Measurements from ENCODE around the gene NUCB2.

Gene NUCB2

DNA sequence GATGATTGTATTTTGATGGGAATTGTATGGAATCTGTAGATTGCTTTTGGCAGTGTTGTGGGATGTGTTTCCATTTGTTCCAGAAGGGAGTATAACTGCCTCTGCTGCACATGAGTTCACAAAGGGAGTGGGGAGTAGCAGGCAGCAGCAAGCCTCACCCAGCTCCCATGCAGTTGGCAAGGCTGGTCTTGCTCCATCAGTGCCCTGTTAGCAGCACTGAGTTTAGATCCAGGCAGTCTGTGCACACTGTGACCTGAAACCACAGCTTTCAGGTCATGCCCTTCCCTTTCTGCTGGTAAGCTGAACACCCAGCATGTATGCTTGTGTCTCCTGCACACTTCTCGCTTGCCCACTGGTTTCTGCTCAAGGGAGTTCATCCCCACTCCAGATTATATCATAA, 3.7 kb upstream of the NUCB2 start:
- Histone ChIP-seq H3K9me3 (ENCODE audit: control insufficient read depth, insufficient read depth, low read length) (no peaks in the 10 kb centered on the region), H3K27me3 (ENCODE audit: control insufficient read depth, insufficient read depth, low read length) (peaks cover 20% of the 10 kb centered on the region), H3K36me3 (ENCODE audit: control insufficient read depth, insufficient read depth, low read length) (no peaks in the 10 kb centered on the region), H3K9ac (ENCODE audit: low read depth, low read length) (no peak overlapping the region), H3K4me1 (ENCODE audit: control insufficient read depth, insufficient read depth, low read length) (peaks cover 2% of the 10 kb centered on the region), H3K4me3 (ENCODE audit: low read depth, low read length) (no peak overlapping the region)

DNA sequence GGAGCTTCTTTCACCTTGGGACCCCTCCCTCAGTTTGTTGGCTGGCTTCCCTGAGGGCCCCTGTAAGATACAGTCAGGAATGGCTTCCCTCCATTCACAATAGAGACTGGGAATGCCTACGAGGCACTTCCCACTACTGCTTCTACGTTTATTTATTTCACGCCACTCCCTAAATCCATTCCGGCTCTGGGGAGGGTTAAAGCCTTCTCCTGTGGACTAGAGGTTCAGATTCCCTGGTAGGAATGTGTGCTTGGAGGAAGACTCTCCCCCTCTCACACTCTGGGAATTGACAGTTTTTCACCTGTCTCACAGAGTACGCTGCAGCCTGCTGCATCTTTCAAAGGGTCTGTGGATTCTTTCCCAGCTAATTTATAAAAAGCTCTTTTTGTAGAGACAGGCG, 3.3 kb upstream of the NUCB2 start:
- Histone ChIP-seq H3K9ac (ENCODE audit: low read depth, low read length) (no peak overlapping the region), H3K9me3 (ENCODE audit: control insufficient read depth, insufficient read depth, low read length) (no peaks in the 10 kb centered on the region), H3K4me1 (ENCODE audit: control insufficient read depth, insufficient read depth, low read length) (peaks cover 2% of the 10 kb centered on the region), H3K36me3 (ENCODE audit: control insufficient read depth, insufficient read depth, low read length) (no peaks in the 10 kb centered on the region), H3K27me3 (ENCODE audit: control insufficient read depth, insufficient read depth, low read length) (peaks cover 20% of the 10 kb centered on the region), H3K4me3 (ENCODE audit: low read depth, low read length) (no peak overlapping the region)

DNA sequence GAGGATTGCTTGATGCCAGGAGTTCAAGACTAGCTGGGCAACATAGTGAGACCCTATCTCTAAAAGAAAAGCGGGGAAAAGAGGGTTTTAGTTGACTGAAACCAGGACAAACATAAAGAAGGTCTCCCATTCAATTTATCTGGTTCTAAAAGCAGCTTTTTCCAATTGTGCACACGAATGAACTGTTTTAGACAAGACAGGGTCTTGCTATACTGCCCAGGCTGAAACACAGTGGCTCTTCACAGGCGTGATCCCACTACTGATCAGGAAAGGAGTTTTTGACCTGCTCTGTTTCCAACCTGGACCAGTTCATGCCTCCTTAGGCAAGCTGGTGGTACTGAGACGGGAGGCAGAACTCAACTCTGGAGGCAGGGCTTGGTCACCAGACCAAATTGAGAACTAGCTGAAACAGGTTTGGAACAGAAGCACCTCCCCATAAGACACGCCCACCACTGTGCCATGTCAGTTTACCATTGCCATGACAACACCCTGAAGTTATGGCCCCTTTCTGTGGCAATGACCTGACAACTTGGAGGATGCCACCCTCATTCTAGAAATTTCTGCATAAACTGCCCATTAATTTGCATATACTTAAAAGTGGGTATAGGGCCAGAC, 2.8 kb upstream of the NUCB2 start:
- Histone ChIP-seq H3K4me1 (ENCODE audit: control insufficient read depth, insufficient read depth, low read length) (peaks cover 2% of the 10 kb centered on the region), H3K4me3 (ENCODE audit: low read depth, low read length) (no peak overlapping the region), H3K27me3 (ENCODE audit: control insufficient read depth, insufficient read depth, low read length) (peaks cover 20% of the 10 kb centered on the region), H3K9me3 (ENCODE audit: control insufficient read depth, insufficient read depth, low read length) (no peaks in the 10 kb centered on the region), H3K36me3 (ENCODE audit: control insufficient read depth, insufficient read depth, low read length) (no peaks in the 10 kb centered on the region), H3K9ac (ENCODE audit: low read depth, low read length) (no peak overlapping the region)

DNA sequence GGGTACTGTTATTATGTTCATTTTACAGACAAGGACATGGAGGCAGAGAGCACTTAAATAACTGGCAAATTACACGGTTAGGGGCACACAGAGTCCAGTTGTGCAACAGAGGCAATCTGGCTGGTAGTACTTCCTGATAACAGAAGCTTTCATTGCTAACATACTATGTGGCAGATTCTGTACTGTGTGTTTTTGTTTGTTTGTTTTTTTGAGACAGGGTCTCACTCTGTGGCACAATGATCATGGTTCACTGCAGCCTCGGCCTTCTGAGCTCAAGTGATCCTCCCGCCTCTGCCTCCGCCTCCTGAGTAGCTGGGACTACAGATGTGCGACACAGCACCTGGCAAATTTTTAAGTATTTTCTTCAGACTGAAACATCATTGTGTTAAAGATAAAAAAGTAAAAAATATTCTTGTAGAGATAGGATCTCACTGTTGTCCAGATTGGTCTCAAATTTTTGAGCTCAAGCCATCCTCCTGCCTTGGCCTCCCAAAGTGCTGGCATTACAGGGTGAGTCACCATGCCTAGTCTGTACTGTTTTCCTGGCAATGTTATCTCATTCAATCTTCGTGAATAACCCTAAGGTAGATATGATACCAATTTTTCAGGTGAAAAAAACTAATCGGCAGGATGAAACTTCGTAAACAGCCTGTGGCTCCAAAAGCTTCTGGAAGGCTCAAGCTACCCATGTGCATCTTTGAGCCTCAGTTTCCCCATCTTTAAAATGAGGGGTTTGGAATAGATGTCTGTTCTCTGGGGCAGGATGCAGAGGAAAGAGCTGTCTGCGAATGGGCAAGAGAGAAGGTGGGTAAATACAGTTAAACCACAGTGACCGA, 921 bp upstream of the NUCB2 start:
- H3K36me3 ChIP-seq (ENCODE audit: control insufficient read depth, insufficient read depth, low read length): no peaks in the 10 kb centered on the region
- peak overlapping the region; percentile 88 for H3K4me3 ChIP-seq (ENCODE audit: low read depth, low read length)
- no peaks in the 10 kb centered on the region for H3K9me3 ChIP-seq (ENCODE audit: control insufficient read depth, insufficient read depth, low read length)
- H3K9ac ChIP-seq (ENCODE audit: low read depth, low read length): peak overlapping the region; percentile 88
- H3K4me1 ChIP-seq (ENCODE audit: control insufficient read depth, insufficient read depth, low read length): peaks cover 2% of the 10 kb centered on the region
- peaks cover 20% of the 10 kb centered on the region for H3K27me3 ChIP-seq (ENCODE audit: control insufficient read depth, insufficient read depth, low read length)

DNA sequence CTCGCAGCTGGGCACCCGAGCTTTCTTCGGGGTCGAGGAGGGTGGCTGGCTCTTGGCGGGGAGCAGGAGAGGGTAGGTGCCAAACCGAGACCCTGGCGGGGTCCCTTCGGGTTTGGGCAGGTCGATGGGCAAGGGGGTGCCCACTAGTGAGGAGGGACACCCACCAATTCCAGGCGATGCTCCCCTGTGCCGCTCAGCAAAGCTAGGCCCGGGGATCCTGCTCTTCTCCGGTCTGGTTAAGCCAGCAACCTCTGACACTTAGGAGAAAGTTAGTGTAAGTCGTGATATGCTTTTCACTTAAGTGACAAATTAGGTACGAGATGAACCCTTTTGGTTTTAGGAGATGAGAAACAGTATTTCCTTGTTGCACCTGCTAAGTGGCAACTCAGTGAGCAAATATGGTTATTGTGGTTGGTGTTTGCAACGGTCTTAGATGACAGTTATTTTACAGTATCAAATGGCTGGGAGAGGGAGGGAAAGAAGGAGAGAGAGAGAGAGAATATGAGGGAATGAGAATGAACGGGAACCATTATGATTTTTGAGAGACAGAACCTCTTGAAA, 565 bp downstream of the NUCB2 start:
- Histone ChIP-seq H3K4me3 (ENCODE audit: low read depth, low read length) (peak overlapping the region; percentile 88), H3K36me3 (ENCODE audit: control insufficient read depth, insufficient read depth, low read length) (no peaks in the 10 kb centered on the region), H3K9ac (ENCODE audit: low read depth, low read length) (peak overlapping the region; percentile 81), H3K27me3 (ENCODE audit: control insufficient read depth, insufficient read depth, low read length) (peaks cover 20% of the 10 kb centered on the region), H3K4me1 (ENCODE audit: control insufficient read depth, insufficient read depth, low read length) (peaks cover 2% of the 10 kb centered on the region), H3K9me3 (ENCODE audit: control insufficient read depth, insufficient read depth, low read length) (no peaks in the 10 kb centered on the region)

DNA sequence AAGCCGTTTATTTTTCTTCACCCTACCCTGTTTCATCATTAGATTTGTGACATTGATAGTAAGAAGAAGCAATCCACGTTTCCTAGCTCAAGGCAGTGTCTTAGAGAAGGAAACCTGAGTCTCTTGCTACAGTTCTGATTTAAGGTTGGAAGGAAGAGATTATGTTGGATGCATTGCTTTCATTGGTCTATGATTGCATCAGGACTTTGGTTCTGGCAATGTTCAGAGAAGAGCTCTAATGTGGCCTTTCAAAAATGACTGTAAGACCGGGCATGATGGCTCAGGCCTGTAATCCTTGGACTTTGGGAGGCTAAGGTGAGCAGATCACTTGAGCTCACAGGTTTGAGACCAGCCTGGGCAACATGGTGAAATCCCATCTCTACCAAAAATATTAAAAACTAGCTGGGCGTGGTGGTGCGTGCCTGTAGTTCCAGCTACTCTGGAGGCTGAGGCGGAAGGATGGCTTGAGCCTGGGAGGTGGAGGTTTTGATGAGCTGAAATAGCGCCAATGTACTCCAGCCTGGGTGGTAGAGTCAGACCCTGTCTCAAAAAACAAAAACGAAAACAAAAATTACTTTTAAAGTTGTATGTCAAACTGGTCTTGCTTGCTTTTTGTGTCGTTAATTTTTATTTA, 4.1 kb downstream of the NUCB2 start:
- H3K9me3 ChIP-seq (ENCODE audit: control insufficient read depth, insufficient read depth, low read length): no peaks in the 10 kb centered on the region
- H3K4me3 ChIP-seq (ENCODE audit: low read depth, low read length): no peak overlapping the region
- peaks cover 7% of the 10 kb centered on the region for H3K27me3 ChIP-seq (ENCODE audit: control insufficient read depth, insufficient read depth, low read length)
- H3K9ac ChIP-seq (ENCODE audit: low read depth, low read length): no peak overlapping the region
- H3K36me3 ChIP-seq (ENCODE audit: control insufficient read depth, insufficient read depth, low read length): no peaks in the 10 kb centered on the region
- peaks cover 2% of the 10 kb centered on the region for H3K4me1 ChIP-seq (ENCODE audit: control insufficient read depth, insufficient read depth, low read length)

DNA sequence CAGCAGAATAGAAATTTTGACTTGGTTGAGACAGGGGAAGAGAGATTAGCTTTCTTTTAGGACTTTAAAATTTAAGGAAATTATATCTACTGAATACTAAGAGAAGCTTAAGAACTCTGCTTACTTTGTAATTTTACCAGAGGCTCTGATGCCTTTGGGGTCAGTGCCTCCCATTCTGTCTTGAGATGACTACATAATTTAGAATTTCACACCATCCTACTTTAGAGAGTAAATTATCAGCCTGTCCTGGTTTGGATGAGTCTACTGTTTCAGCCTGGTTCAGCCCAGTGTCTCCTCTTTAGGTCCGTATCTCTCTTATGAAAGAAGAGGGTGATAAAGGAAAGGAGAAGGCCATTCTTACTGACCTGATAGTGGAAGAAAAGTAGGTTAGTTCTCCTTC, 9.8 kb downstream of the NUCB2 start:
- H3K27me3 ChIP-seq (ENCODE audit: control insufficient read depth, insufficient read depth, low read length): no peaks in the 10 kb centered on the region
- H3K9ac ChIP-seq (ENCODE audit: low read depth, low read length): no peak overlapping the region
- H3K4me1 ChIP-seq (ENCODE audit: control insufficient read depth, insufficient read depth, low read length): no peaks in the 10 kb centered on the region
- H3K4me3 ChIP-seq (ENCODE audit: low read depth, low read length): no peak overlapping the region
- no peaks in the 10 kb centered on the region for H3K36me3 ChIP-seq (ENCODE audit: control insufficient read depth, insufficient read depth, low read length)
- no peaks in the 10 kb centered on the region for H3K9me3 ChIP-seq (ENCODE audit: control insufficient read depth, insufficient read depth, low read length)

DNA sequence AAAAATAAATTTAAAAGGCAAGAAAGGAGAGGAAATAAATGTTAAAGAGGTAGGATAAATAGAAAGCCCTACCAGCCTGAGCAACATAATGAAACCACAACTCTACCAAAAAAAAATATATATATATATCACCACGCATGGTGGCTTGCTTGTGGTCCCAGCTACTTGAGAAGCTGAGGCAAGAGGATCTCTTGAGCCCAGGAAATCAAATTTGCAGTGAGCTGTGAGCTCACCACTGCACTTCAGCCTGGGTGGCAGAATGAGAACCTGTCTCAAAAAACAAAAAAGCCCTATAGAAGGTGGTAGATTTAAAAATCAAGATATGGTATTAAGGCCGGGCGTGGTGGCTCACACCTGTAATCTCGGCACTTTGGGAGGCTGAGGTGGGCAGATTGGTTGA, 10.5 kb downstream of the NUCB2 start:
- Histone ChIP-seq H3K9me3 (ENCODE audit: control insufficient read depth, insufficient read depth, low read length) (no peaks in the 10 kb centered on the region), H3K4me1 (ENCODE audit: control insufficient read depth, insufficient read depth, low read length) (no peaks in the 10 kb centered on the region), H3K9ac (ENCODE audit: low read depth, low read length) (no peak overlapping the region), H3K4me3 (ENCODE audit: low read depth, low read length) (no peak overlapping the region), H3K27me3 (ENCODE audit: control insufficient read depth, insufficient read depth, low read length) (no peaks in the 10 kb centered on the region), H3K36me3 (ENCODE audit: control insufficient read depth, insufficient read depth, low read length) (no peaks in the 10 kb centered on the region)

DNA sequence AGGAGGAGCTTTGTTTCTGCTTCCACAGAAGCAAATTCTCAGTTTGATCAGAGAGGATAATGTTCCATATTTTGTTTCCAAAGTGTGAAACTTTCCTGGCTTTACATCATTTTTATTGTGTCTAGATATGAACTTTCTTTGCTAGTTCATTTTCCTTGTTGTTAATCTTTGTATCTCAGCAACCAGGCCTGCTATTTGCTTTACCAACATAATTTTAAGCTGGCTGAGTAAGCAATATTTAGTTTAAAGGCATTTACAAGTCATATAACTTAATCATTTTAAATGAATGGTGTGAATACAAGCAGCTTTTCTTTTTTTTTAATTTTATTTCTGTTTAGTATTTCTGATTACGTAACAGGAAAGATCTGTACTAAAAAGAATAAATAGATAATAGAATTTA, 15.2 kb downstream of the NUCB2 start:
- no peaks in the 10 kb centered on the region for H3K27me3 ChIP-seq (ENCODE audit: control insufficient read depth, insufficient read depth, low read length)
- no peaks in the 10 kb centered on the region for H3K4me1 ChIP-seq (ENCODE audit: control insufficient read depth, insufficient read depth, low read length)
- H3K36me3 ChIP-seq (ENCODE audit: control insufficient read depth, insufficient read depth, low read length): no peaks in the 10 kb centered on the region
- no peaks in the 10 kb centered on the region for H3K9me3 ChIP-seq (ENCODE audit: control insufficient read depth, insufficient read depth, low read length)
- no peak overlapping the region for H3K4me3 ChIP-seq (ENCODE audit: low read depth, low read length)
- no peak overlapping the region for H3K9ac ChIP-seq (ENCODE audit: low read depth, low read length)

DNA sequence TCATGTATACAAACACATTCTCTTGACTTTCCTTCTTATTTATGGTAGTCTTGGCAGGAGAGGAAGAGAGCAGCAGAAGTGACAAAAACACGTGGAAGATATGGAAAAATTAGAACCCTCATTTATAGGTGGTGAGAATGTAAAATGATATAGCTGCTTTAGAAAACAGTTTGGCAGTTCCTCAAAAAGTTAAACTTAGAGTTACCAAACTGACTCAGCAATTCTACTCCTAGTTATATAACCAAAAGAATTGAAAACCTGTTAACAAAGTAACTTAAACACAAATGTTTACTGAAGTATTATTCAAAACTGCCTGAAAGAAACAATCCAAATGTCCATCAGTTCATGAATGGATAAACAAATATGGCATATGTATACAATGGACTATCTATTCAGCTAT, 16.8 kb downstream of the NUCB2 start:
- Histone ChIP-seq H3K4me1 (ENCODE audit: control insufficient read depth, insufficient read depth, low read length) (no peaks in the 10 kb centered on the region), H3K9ac (ENCODE audit: low read depth, low read length) (no peak overlapping the region), H3K4me3 (ENCODE audit: low read depth, low read length) (no peak overlapping the region), H3K9me3 (ENCODE audit: control insufficient read depth, insufficient read depth, low read length) (no peaks in the 10 kb centered on the region), H3K36me3 (ENCODE audit: control insufficient read depth, insufficient read depth, low read length) (no peaks in the 10 kb centered on the region), H3K27me3 (ENCODE audit: control insufficient read depth, insufficient read depth, low read length) (no peaks in the 10 kb centered on the region)

DNA sequence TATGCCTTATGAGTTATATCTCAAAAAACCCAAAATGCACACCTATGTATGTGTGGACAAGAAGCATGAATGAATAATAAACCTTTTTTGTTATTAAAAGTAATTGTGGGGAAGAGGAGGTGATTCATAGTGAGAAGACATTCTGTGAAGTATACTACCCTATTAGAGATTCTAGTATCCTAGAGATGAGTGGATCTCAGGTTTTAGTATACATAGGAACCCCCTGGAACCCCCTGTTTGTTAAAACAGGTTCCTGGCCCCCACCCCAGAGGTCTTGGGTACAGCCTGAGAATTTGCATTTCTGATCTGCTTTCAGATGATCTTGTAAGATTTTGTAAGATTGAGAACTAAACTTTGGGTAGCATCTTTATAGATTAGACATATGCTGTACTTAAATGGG, 17.5 kb downstream of the NUCB2 start:
- H3K9ac ChIP-seq (ENCODE audit: low read depth, low read length): no peak overlapping the region
- no peaks in the 10 kb centered on the region for H3K4me1 ChIP-seq (ENCODE audit: control insufficient read depth, insufficient read depth, low read length)
- H3K36me3 ChIP-seq (ENCODE audit: control insufficient read depth, insufficient read depth, low read length): no peaks in the 10 kb centered on the region
- H3K4me3 ChIP-seq (ENCODE audit: low read depth, low read length): no peak overlapping the region
- no peaks in the 10 kb centered on the region for H3K27me3 ChIP-seq (ENCODE audit: control insufficient read depth, insufficient read depth, low read length)
- H3K9me3 ChIP-seq (ENCODE audit: control insufficient read depth, insufficient read depth, low read length): no peaks in the 10 kb centered on the region
